Measurements from ENCODE around the gene FUNDC2. TPM values are rescaled to one million over a fixed set of nuclear protein-coding genes. Genes with fewer than 3 reads are reported as not detected.

The FUNDC2 gene
- total RNA-seq, 1 donor from 2014 or later, result 54.0 TPM

GRCh38 chrX:154987940-154988339, 38.7 kb upstream of the FUNDC2 start:
- H3K4me1 ChIP-seq, result no peaks in the 10 kb centered on the region
- intact Hi-C loops (cut with DNase I), result no loop called here
- H3K27ac ChIP-seq, result no peak overlapping the region

GRCh38 chrX:154988719-154989118, 37.9 kb upstream of the FUNDC2 start:
- Histone ChIP-seq H3K4me3 (no peak overlapping the region), H3K27me3 (no peaks in the 10 kb centered on the region), H3K9me3 (no peaks in the 10 kb centered on the region), H3K27ac (no peak overlapping the region), H3K4me1 (no peaks in the 10 kb centered on the region), H3K36me3 (no peaks in the 10 kb centered on the region)
- intact Hi-C loops (cut with DNase I), result no loop called here
- TF ChIP-seq CTCF (IDR thresholded peaks at IDR 0.05), result no peak
- DNase-seq (ENCODE audit: low spot score in 2 of 2), result no peak

More at GRCh38 chrX:154987940-154988339, 38.7 kb upstream of the FUNDC2 start:
- Histone ChIP-seq H3K27me3 (no peaks in the 10 kb centered on the region), H3K4me3 (no peak overlapping the region), H3K36me3 (no peaks in the 10 kb centered on the region), H3K9me3 (no peaks in the 10 kb centered on the region)
- no peak for TF ChIP-seq CTCF (IDR thresholded peaks at IDR 0.05)
- DNase-seq (ENCODE audit: low spot score in 2 of 2), result no peak

- no peak for TF ChIP-seq CTCF (IDR thresholded peaks at IDR 0.05)
- no peak overlapping the region for H3K27ac ChIP-seq
- no peaks in the 10 kb centered on the region for H3K27me3 ChIP-seq
- no peaks in the 10 kb centered on the region for H3K36me3 ChIP-seq
- DNase-seq (ENCODE audit: low spot score in 2 of 2), result no peak
- H3K9me3 ChIP-seq, result no peaks in the 10 kb centered on the region
- H3K4me1 ChIP-seq, result no peaks in the 10 kb centered on the region
- intact Hi-C loops (cut with DNase I), result no loop called here
- no peak overlapping the region for H3K4me3 ChIP-seq
Observed at GRCh38 chrX:154990496-154990895, 36.1 kb upstream of the FUNDC2 start.

GRCh38 chrX:154991039-154991438, 35.6 kb upstream of the FUNDC2 start:
- no peak for DNase-seq (ENCODE audit: low spot score in 2 of 2)
- Histone ChIP-seq H3K9me3 (no peaks in the 10 kb centered on the region), H3K27ac (no peak overlapping the region), H3K4me3 (no peak overlapping the region), H3K36me3 (no peaks in the 10 kb centered on the region), H3K27me3 (no peaks in the 10 kb centered on the region), H3K4me1 (no peaks in the 10 kb centered on the region)
- intact Hi-C loops (cut with DNase I), result no loop called here
- TF ChIP-seq CTCF (IDR thresholded peaks at IDR 0.05), result no peak

GRCh38 chrX:154991476-154991875, 35.2 kb upstream of the FUNDC2 start:
- intact Hi-C loops (cut with DNase I), result no loop called here
- H3K4me1 ChIP-seq, result no peaks in the 10 kb centered on the region

More at GRCh38 chrX:154991476-154991875, 35.2 kb upstream of the FUNDC2 start:
- no peak for DNase-seq (ENCODE audit: low spot score in 2 of 2)
- Histone ChIP-seq H3K4me3 (no peak overlapping the region), H3K27ac (no peak overlapping the region), H3K27me3 (no peaks in the 10 kb centered on the region), H3K36me3 (no peaks in the 10 kb centered on the region), H3K9me3 (no peaks in the 10 kb centered on the region)
- no peak for TF ChIP-seq CTCF (IDR thresholded peaks at IDR 0.05)

All from ascending aorta (tissue), 2 donors.